Caco-2 (cell line): ENCODE measurements around the gene CDH20. TPM values are rescaled to one million over a fixed set of nuclear protein-coding genes. Genes with fewer than 3 reads are reported as not detected.

ENCODE experiments used
- BruUV-seq: library from RNA; stranded (reverse); fragments of 400-500 nt; replicated peaks from 2 replicates; lab custom pipeline; 2021; lab: Mats Ljungman, UMichigan
- CTCF ChIA-PET: fragments of 300-600 bp; sonication (Branson Sonifier 250); formaldehyde crosslinking; loops from one replicate; lab custom pipeline; 2022; ENCODE audit warnings: antibody characterized with exemption; lab: Charles Lee
- POLR2A ChIA-PET: fragments of 300-600 bp; sonication (Branson Sonifier 250); formaldehyde crosslinking; loops from one replicate; lab custom pipeline; 2022; ENCODE audit warnings: antibody characterized with exemption; lab: Charles Lee
- DNase-seq, 2 experiments: peaks; one replicate each; pipeline versions ENCODE4 v3.0.0 to v3.0.0-alpha.2; 2020 to 2022
- H3K27me3 ChIP-seq: replicated peaks from 2 replicates; pipeline ENCODE4 v1.6.0; 2011; ENCODE audit warnings: low read length; ENCODE audit not compliant: control insufficient read depth, insufficient read depth
- H3K36me3 ChIP-seq: 2 replicates; pipeline ENCODE4 v1.5.1; 2011; ENCODE audit warnings: low read length; ENCODE audit not compliant: control insufficient read depth, insufficient read depth
- H3K4me1 ChIP-seq: fragments of 250-450 bp; sonication (Bioruptor Pico); 2 replicates; pipeline ENCODE4 v1.5.1; 2020; ENCODE audit warnings: mild to moderate bottlenecking
- H3K4me3 ChIP-seq: 2 replicates; pipeline ENCODE4 v1.5.1; 2011; ENCODE audit warnings: low read depth, mild to moderate bottlenecking, control low read depth, low read length
- H3K9me3 ChIP-seq: fragments of 250-450 bp; sonication (Bioruptor Pico); 2 replicates; pipeline ENCODE4 v1.5.1; 2020; ENCODE audit warnings: mild to moderate bottlenecking, moderate library complexity
- H3K27ac Mint-ChIP-seq: one replicate; pipeline ENCODE4 v1.8.0; 2022; ENCODE audit warnings: mixed read lengths; ENCODE audit not compliant: unreplicated experiment
- H3K27me3 Mint-ChIP-seq: one replicate; pipeline ENCODE4 v1.8.0; 2022; ENCODE audit warnings: mixed read lengths; ENCODE audit not compliant: insufficient read depth, unreplicated experiment
- H3K36me3 Mint-ChIP-seq: one replicate; pipeline ENCODE4 v1.8.0; 2022; ENCODE audit warnings: mild to moderate bottlenecking, mixed read lengths; ENCODE audit not compliant: insufficient read depth, unreplicated experiment
- H3K4me1 Mint-ChIP-seq: one replicate; pipeline ENCODE4 v1.8.0; 2022; ENCODE audit warnings: low read depth, mixed read lengths; ENCODE audit not compliant: unreplicated experiment
- H3K4me3 Mint-ChIP-seq: one replicate; pipeline ENCODE4 v1.8.0; 2022; ENCODE audit warnings: mild to moderate bottlenecking, moderate library complexity, mixed read lengths; ENCODE audit not compliant: unreplicated experiment
- H3K9me3 Mint-ChIP-seq: one replicate; pipeline ENCODE4 v1.8.0; 2022; ENCODE audit warnings: mixed read lengths; ENCODE audit not compliant: unreplicated experiment
- CTCF ChIP-seq, 2 experiments: fragments of 200-600 bp in 1 of 2; IDR thresholded peaks; 1 replicate in 1 of 2; 2 replicates in 1 of 2; pipeline versions ENCODE4 v1.5.1 to v1.8.0; 2011 to 2022; ENCODE audit warnings: antibody characterized with exemption in 1 of 2, control low read depth in 1 of 2, inconsistent platforms in 1 of 2, low read depth in 1 of 2, low read length in 1 of 2, mild to moderate bottlenecking in 1 of 2, moderate library complexity in 1 of 2; ENCODE audit not compliant: insufficient read depth in 1 of 2, severe bottlenecking in 1 of 2, unreplicated experiment in 1 of 2
- intact Hi-C: fragments of 100-400 bp; cut with micrococcal nuclease; formaldehyde crosslinking; loops from one replicate; pipeline ENCODE4 v1.10.0; 2022; ENCODE audit not compliant: unreplicated experiment
- total RNA-seq: library from RNA; stranded (reverse); gene quantifications from 2 replicates; pipeline ENCODE4 v1.2.3, GENCODE V29; 2022

CDH20 gene
- total RNA-seq, 1 experiment from 2014 or later, result not detected

- no TSS peak for BruUV-seq
- H3K4me3 ChIP-seq, result no peak overlapping the region
- intact Hi-C loops, result no loop called here
- no peaks in the 10 kb centered on the region for H3K4me1 ChIP-seq
- DNase-seq, result no peak
- no peaks in the 10 kb centered on the region for H3K36me3 Mint-ChIP-seq
- no peaks in the 10 kb centered on the region for H3K36me3 ChIP-seq
- H3K9me3 ChIP-seq, result no peaks in the 10 kb centered on the region
- no peaks in the 10 kb centered on the region for H3K27me3 Mint-ChIP-seq
- TF ChIP-seq CTCF (IDR thresholded peaks at IDR 0.05; ENCODE audit: insufficient read depth in 1 of 2, low read depth in 1 of 2, low read length in 1 of 2, severe bottlenecking in 1 of 2, unreplicated experiment in 1 of 2), result no peak
- CTCF ChIA-PET, result no interaction called here
- no peak overlapping the region for H3K27ac Mint-ChIP-seq
- no peaks in the 10 kb centered on the region for H3K9me3 Mint-ChIP-seq
- POLR2A ChIA-PET, result no interaction called here
- no peaks in the 10 kb centered on the region for H3K27me3 ChIP-seq
- peaks cover 7% of the 10 kb centered on the region for H3K4me1 Mint-ChIP-seq
- H3K4me3 Mint-ChIP-seq, result no peak overlapping the region
Observed at GRCh38 chr18:61466736-61467135, 133.5 kb downstream of the CDH20 start.

GRCh38 chr18:61470031-61470674 lies 136.9 kb downstream of the CDH20 start:
- intact Hi-C loops, result no loop called here
- Histone ChIP-seq H3K9me3 (no peaks in the 10 kb centered on the region), H3K4me1 (no peaks in the 10 kb centered on the region), H3K4me3 (no peak overlapping the region), H3K27me3 (no peaks in the 10 kb centered on the region), H3K36me3 (no peaks in the 10 kb centered on the region)
- Mint-ChIP-seq H3K27ac (no peak overlapping the region), H3K36me3 (no peaks in the 10 kb centered on the region), H3K4me3 (no peak overlapping the region), H3K4me1 (no peaks in the 10 kb centered on the region), H3K27me3 (peaks cover 13% of the 10 kb centered on the region), H3K9me3 (no peaks in the 10 kb centered on the region)
- ChIA-PET POLR2A (no interaction called here), CTCF (no interaction called here)
- BruUV-seq, result no TSS peak
- DNase-seq, result no peak
- TF ChIP-seq CTCF (IDR thresholded peaks at IDR 0.05; ENCODE audit: insufficient read depth in 1 of 2, low read depth in 1 of 2, low read length in 1 of 2, severe bottlenecking in 1 of 2, unreplicated experiment in 1 of 2), result no peak

GRCh38 chr18:61471541-61471940 lies 138.3 kb downstream of the CDH20 start:
- intact Hi-C loops, result no loop called here
- TF ChIP-seq CTCF (IDR thresholded peaks at IDR 0.05; ENCODE audit: insufficient read depth in 1 of 2, low read depth in 1 of 2, low read length in 1 of 2, severe bottlenecking in 1 of 2, unreplicated experiment in 1 of 2), result no peak
- H3K36me3 ChIP-seq, result no peaks in the 10 kb centered on the region
- Mint-ChIP-seq H3K27ac (no peak overlapping the region), H3K4me1 (no peaks in the 10 kb centered on the region), H3K27me3 (peaks cover 16% of the 10 kb centered on the region), H3K9me3 (no peaks in the 10 kb centered on the region), H3K4me3 (no peak overlapping the region), H3K36me3 (no peaks in the 10 kb centered on the region)
- no peaks in the 10 kb centered on the region for H3K4me1 ChIP-seq
- DNase-seq, result no peak
- POLR2A ChIA-PET, result no interaction called here
- H3K9me3 ChIP-seq, result no peaks in the 10 kb centered on the region
- H3K27me3 ChIP-seq, result no peaks in the 10 kb centered on the region
- H3K4me3 ChIP-seq, result no peak overlapping the region
- CTCF ChIA-PET, result no interaction called here
- BruUV-seq, result no TSS peak
